SU-DHL-6 (cell line): ENCODE results near the gene KDM1B.
"Not testable (repeated sequence)": the region's sequence is repeated elsewhere in the genome, so short reads cannot be mapped to it uniquely, and the experiment has no call there.

Source experiments
- H2AFZ ChIP-seq: fragments of 200-600 bp; sonication (generic); 2 replicates; pipeline ENCODE4 v1.6.1; 2014; ENCODE audit warnings: low read depth, mild to moderate bottlenecking, moderate library complexity, mixed read lengths, antibody characterized with exemption, low read length; ENCODE audit not compliant: severe bottlenecking
- H3F3A ChIP-seq: fragments of 200-600 bp; shearing (Covaris generic); 2 replicates; pipeline ENCODE4 v1.6.0; 2016; ENCODE audit warnings: antibody characterized with exemption, mild to moderate bottlenecking; ENCODE audit not compliant: insufficient read depth
- H3K27ac ChIP-seq: fragments of 200-600 bp; sonication (generic); 2 replicates; pipeline ENCODE4 v1.5.1; 2016; ENCODE audit warnings: low read depth, mild to moderate bottlenecking, low read length, moderate library complexity, mixed read lengths
- H3K27me3 ChIP-seq: fragments of 200-600 bp; sonication (generic), shearing (Covaris generic); 2 replicates; pipeline ENCODE4 v1.6.0; 2014; ENCODE audit warnings: mild to moderate bottlenecking, low read length
- H3K36me3 ChIP-seq: fragments of 200-600 bp; sonication (generic); 2 replicates; pipeline ENCODE4 v1.6.1; 2014; ENCODE audit warnings: mild to moderate bottlenecking, low read length, mixed read lengths
- H3K4me2 ChIP-seq: fragments of 300-600, 200-600 bp; shearing (Covaris generic), sonication (generic); 2 replicates; pipeline ENCODE4 v1.6.0; 2014; ENCODE audit warnings: low read length, low read depth, mild to moderate bottlenecking; ENCODE audit not compliant: poor library complexity, severe bottlenecking
- H3K4me3 ChIP-seq: fragments of 200-600 bp; sonication (generic); 2 replicates; pipeline ENCODE4 v1.5.1; 2014; ENCODE audit warnings: antibody characterized with exemption, low read length, mild to moderate bottlenecking, mixed read lengths; ENCODE audit not compliant: insufficient read depth, poor library complexity, severe bottlenecking
- H3K79me2 ChIP-seq: fragments of 200-600 bp; sonication (generic); 2 replicates; pipeline ENCODE4 v1.6.1; 2014; ENCODE audit warnings: mild to moderate bottlenecking, low read length, moderate library complexity; ENCODE audit not compliant: insufficient read depth
- H3K9ac ChIP-seq: fragments of 200-600 bp; sonication (generic); 2 replicates; pipeline ENCODE4 v1.7.0; 2014; ENCODE audit warnings: mild to moderate bottlenecking, low read length
- H3K9me2 ChIP-seq: fragments of 200-600 bp; sonication (generic); replicated peaks from 2 replicates; pipeline ENCODE4 v1.6.1; 2014; ENCODE audit warnings: low read length; ENCODE audit not compliant: insufficient read depth
- H3K9me3 ChIP-seq: fragments of 200-600 bp; sonication (generic); 2 replicates; pipeline ENCODE4 v1.6.1; 2014; ENCODE audit warnings: low read length, mixed read lengths; ENCODE audit not compliant: insufficient read depth
- H4K20me1 ChIP-seq: fragments of 200-600 bp; sonication (generic); 2 replicates; pipeline ENCODE4 v1.6.1; 2014; ENCODE audit warnings: low read depth, mild to moderate bottlenecking, antibody characterized with exemption, low read length, moderate library complexity, mixed read lengths
- CTCF ChIP-seq: fragments of 200-600 bp; sonication (generic); IDR thresholded peaks from one replicate; pipeline ENCODE4 v1.5.1; 2017; ENCODE audit warnings: antibody characterized with exemption, mild to moderate bottlenecking, low read length, moderate library complexity; ENCODE audit not compliant: insufficient read depth, poor library complexity, severe bottlenecking
- EZH2phosphoT487 ChIP-seq: fragments of 200-600 bp; sonication (generic), shearing (Covaris generic); conservative IDR thresholded peaks from 2 replicates; pipeline ENCODE4 v1.6.1; 2018; ENCODE audit warnings: mild to moderate bottlenecking, antibody characterized with exemption, low read length, moderate library complexity, mixed read lengths

The KDM1B gene

GRCh38 chr6:18147616-18148015 lies 7.6 kb upstream of the KDM1B start:
- Histone ChIP-seq H3K27me3 (no peaks in the 10 kb centered on the region), H2AFZ (no peak overlapping the region), H3K9me3 (no peaks in the 10 kb centered on the region), H3K4me2 (no peak overlapping the region), H4K20me1 (no peaks in the 10 kb centered on the region), H3K4me3 (no peak overlapping the region), H3K9me2 (no peaks in the 10 kb centered on the region), H3K36me3 (no peaks in the 10 kb centered on the region), H3F3A (no peaks in the 10 kb centered on the region), H3K9ac (no peak overlapping the region), H3K79me2 (no peaks in the 10 kb centered on the region), H3K27ac (no peak overlapping the region)
- TF ChIP-seq EZH2phosphoT487 = no peak
- TF ChIP-seq CTCF = no peak

- H3K27me3 ChIP-seq = no peaks in the 10 kb centered on the region
- H4K20me1 ChIP-seq = no peaks in the 10 kb centered on the region
- H3K4me3 ChIP-seq = no peak overlapping the region
- no peak overlapping the region for H3K9ac ChIP-seq
- no peaks in the 10 kb centered on the region for H3K9me2 ChIP-seq
- no peaks in the 10 kb centered on the region for H3K79me2 ChIP-seq
- no peak overlapping the region for H2AFZ ChIP-seq
- no peaks in the 10 kb centered on the region for H3K9me3 ChIP-seq
- H3K36me3 ChIP-seq = no peaks in the 10 kb centered on the region
- H3K27ac ChIP-seq = no peak overlapping the region
- TF ChIP-seq EZH2phosphoT487 (no peak), CTCF (no peak)
- no peaks in the 10 kb centered on the region for H3F3A ChIP-seq
- no peak overlapping the region for H3K4me2 ChIP-seq
Observed at GRCh38 chr6:18148304-18149025, 6.8 kb upstream of the KDM1B start.

- not testable (repeated sequence) for H3K79me2 ChIP-seq, H3K9me2 ChIP-seq, H3K4me3 ChIP-seq, H3K9ac ChIP-seq, H3K36me3 ChIP-seq, H4K20me1 ChIP-seq, H3K4me2 ChIP-seq, H3K27me3 ChIP-seq, H3F3A ChIP-seq, H2AFZ ChIP-seq, H3K9me3 ChIP-seq, H3K27ac ChIP-seq
Observed at GRCh38 chr6:18151391-18151790, 3.8 kb upstream of the KDM1B start.

- H2AFZ ChIP-seq = no peak overlapping the region
- TF ChIP-seq CTCF (no peak), EZH2phosphoT487 (no peak)
- H4K20me1 ChIP-seq = no peaks in the 10 kb centered on the region
- no peaks in the 10 kb centered on the region for H3K9me2 ChIP-seq
- no peak overlapping the region for H3K27ac ChIP-seq
- no peaks in the 10 kb centered on the region for H3K27me3 ChIP-seq
- H3F3A ChIP-seq = peaks cover 13% of the 10 kb centered on the region
- H3K9me3 ChIP-seq = no peaks in the 10 kb centered on the region
- no peak overlapping the region for H3K9ac ChIP-seq
- no peak overlapping the region for H3K4me2 ChIP-seq
- H3K79me2 ChIP-seq = no peaks in the 10 kb centered on the region; the same call in 1 of the 2 replicates
- no peak overlapping the region for H3K4me3 ChIP-seq
- H3K36me3 ChIP-seq = no peaks in the 10 kb centered on the region; the same call in 1 of the 2 replicates
Observed at GRCh38 chr6:18151801-18152200, 3.4 kb upstream of the KDM1B start.
